IMR-90 (cell line): ENCODE results near the gene KATNAL2. TPM values are rescaled to one million over a fixed set of nuclear protein-coding genes. Genes with fewer than 3 reads are reported as not detected.

ENCODE experiments used
- ATAC-seq: fragments of 200-7000 bp; cut with Tn5 transposase; 2 replicates; pipeline ENCODE4 v1.9.1; 2020; ENCODE audit warnings: low read depth, mild to moderate bottlenecking, moderate library complexity
- BruUV-seq: library from RNA; stranded (reverse); fragments of 400-500 nt; replicated peaks from 2 replicates; lab custom pipeline; 2021; lab: Mats Ljungman, UMichigan
- CTCF ChIA-PET: fragments of 300-600 bp; formaldehyde crosslinking; extraction: SDS; loops from one replicate; lab custom pipeline; 2021; ENCODE audit warnings: antibody characterized with exemption; lab: Yijun Ruan, JAX
- POLR2A ChIA-PET: fragments of 300-600 bp; sonication (Branson Sonifier 250); formaldehyde crosslinking; loops from one replicate; lab custom pipeline; 2022; ENCODE audit warnings: antibody characterized with exemption; ENCODE audit not compliant: unreplicated experiment; lab: Charles Lee
- DNase-seq: peaks from one replicate; pipeline ENCODE4 v3.0.0; 2013
- H2AFZ ChIP-seq: replicated peaks from 2 replicates; pipeline ENCODE3; 2013; ENCODE audit warnings: low read length, mild to moderate bottlenecking; ENCODE audit not compliant: poor library complexity
- H2AK5ac ChIP-seq: 2 replicates; pipeline ENCODE4 v1.6.1; 2013; ENCODE audit warnings: low read depth, low read length, inconsistent platforms
- H2AK9ac ChIP-seq: replicated peaks from 2 replicates; pipeline ENCODE3; 2013; ENCODE audit warnings: mild to moderate bottlenecking, low read depth, low read length, moderate library complexity; ENCODE audit not compliant: poor library complexity
- H2BK120ac ChIP-seq: 2 replicates; pipeline ENCODE4 v1.6.1; 2013; ENCODE audit warnings: low read depth, low read length, inconsistent platforms
- H2BK15ac ChIP-seq: 3 replicates; pipeline ENCODE4 v1.6.1; 2013; ENCODE audit warnings: low read depth, low read length, inconsistent platforms
- H2BK20ac ChIP-seq: 2 replicates; pipeline ENCODE4 v1.6.1; 2013; ENCODE audit warnings: low read depth, mild to moderate bottlenecking, inconsistent platforms, low read length, moderate library complexity
- H2BK5ac ChIP-seq: 2 replicates; pipeline ENCODE4 v1.6.1; 2013; ENCODE audit warnings: mild to moderate bottlenecking, low read depth, low read length, inconsistent platforms; ENCODE audit not compliant: poor library complexity, severe bottlenecking
- H3K14ac ChIP-seq: replicated peaks from 2 replicates; pipeline ENCODE4 v1.6.1; 2013; ENCODE audit warnings: low read depth, low read length, inconsistent platforms
- H3K18ac ChIP-seq: 2 replicates; pipeline ENCODE4 v1.6.1; 2013; ENCODE audit warnings: low read depth, low read length, control low read depth
- H3K23ac ChIP-seq: 2 replicates; pipeline ENCODE4 v1.6.1; 2013; ENCODE audit warnings: low read depth, low read length, inconsistent platforms
- H3K27ac ChIP-seq: 2 replicates; pipeline ENCODE4 v1.5.1; 2013; ENCODE audit warnings: mild to moderate bottlenecking, control low read depth, low read length; ENCODE audit not compliant: insufficient read depth
- H3K27me3 ChIP-seq: 2 replicates; pipeline ENCODE4 v1.6.1; 2013; ENCODE audit warnings: low read length; ENCODE audit not compliant: control insufficient read depth, insufficient read depth
- H3K36me3 ChIP-seq: 2 replicates; pipeline ENCODE4 v1.6.1; 2013; ENCODE audit warnings: low read length, mixed read lengths; ENCODE audit not compliant: control insufficient read depth, insufficient read depth
- H3K4ac ChIP-seq: 2 replicates; pipeline ENCODE4 v1.6.1; 2013; ENCODE audit warnings: low read depth, low read length, inconsistent platforms
- H3K4me1 ChIP-seq: 2 replicates; pipeline ENCODE4 v1.6.1; 2013; ENCODE audit warnings: low read length, mixed read lengths; ENCODE audit not compliant: control insufficient read depth, insufficient read depth
- H3K4me2 ChIP-seq: 2 replicates; pipeline ENCODE4 v1.6.1; 2013; ENCODE audit warnings: low read depth, mild to moderate bottlenecking, control low read depth, low read length, moderate library complexity
- H3K4me3 ChIP-seq: 2 replicates; pipeline ENCODE4 v1.5.1; 2013; ENCODE audit warnings: low read depth, mild to moderate bottlenecking, control low read depth, low read length, moderate library complexity; ENCODE audit not compliant: insufficient read depth
- H3K56ac ChIP-seq: 2 replicates; pipeline ENCODE4 v1.6.1; 2013; ENCODE audit warnings: low read length, inconsistent platforms; ENCODE audit not compliant: insufficient read depth; ENCODE audit errors: extremely low read depth
- H3K79me1 ChIP-seq, 2 experiments: 2 replicates each; pipeline ENCODE4 v1.6.1; 2013; ENCODE audit warnings: low read length in 2 of 2, inconsistent platforms in 1 of 2, low read depth in 1 of 2
- H3K9ac ChIP-seq: 2 replicates; pipeline ENCODE4 v1.6.1; 2013; ENCODE audit warnings: low read depth, low read length, control low read depth
- H3K9me1 ChIP-seq: 2 replicates; pipeline ENCODE4 v1.6.1; 2013; ENCODE audit warnings: low read length, inconsistent platforms; ENCODE audit not compliant: insufficient read depth
- H3K9me3 ChIP-seq: 2 replicates; pipeline ENCODE4 v1.6.1; 2013; ENCODE audit warnings: low read length; ENCODE audit not compliant: control insufficient read depth, insufficient read depth
- H4K20me1 ChIP-seq: 2 replicates; pipeline ENCODE4 v1.6.1; 2013; ENCODE audit warnings: low read length, inconsistent platforms; ENCODE audit not compliant: insufficient read depth
- H4K5ac ChIP-seq: 2 replicates; pipeline ENCODE4 v1.6.1; 2013; ENCODE audit warnings: mild to moderate bottlenecking, low read depth, low read length, control low read depth
- H4K8ac ChIP-seq, 2 experiments: 2 replicates each; pipeline ENCODE4 v1.6.1; 2013; ENCODE audit warnings: low read depth in 2 of 2, low read length in 2 of 2, control low read depth in 1 of 2, inconsistent platforms in 1 of 2
- H4K91ac ChIP-seq: 2 replicates; pipeline ENCODE4 v1.6.1; 2013; ENCODE audit warnings: low read depth, low read length, inconsistent platforms; ENCODE audit not compliant: insufficient read depth
- CEBPB ChIP-seq: IDR thresholded peaks from 2 replicates; pipeline ENCODE4 v1.6.1; 2012; ENCODE audit warnings: low read depth, low read length, improper control_type of control experiment
- ELK1 ChIP-seq: fragments of 150-350 bp; IDR thresholded peaks from 2 replicates; pipeline ENCODE4 v1.6.1; 2016; ENCODE audit warnings: low read depth, mild to moderate bottlenecking, low read length, moderate library complexity, borderline replicate concordance
- FOS ChIP-seq: fragments of 150-350 bp; IDR thresholded peaks from 2 replicates; pipeline ENCODE4 v1.6.1; 2016; ENCODE audit warnings: low read depth, low read length
- MAFK ChIP-seq: IDR thresholded peaks from 2 replicates; pipeline ENCODE4 v1.6.1; 2012; ENCODE audit warnings: low read depth, low read length, improper control_type of control experiment
- MAZ ChIP-seq: IDR thresholded peaks from 2 replicates; pipeline ENCODE4 v1.6.1; 2012; ENCODE audit warnings: low read depth, mild to moderate bottlenecking, low read length, improper control_type of control experiment, moderate library complexity, borderline replicate concordance
- MXI1 ChIP-seq: IDR thresholded peaks from 2 replicates; pipeline ENCODE4 v1.6.1; 2012; ENCODE audit warnings: low read depth, mild to moderate bottlenecking, low read length, moderate library complexity, borderline replicate concordance
- NFE2L2 ChIP-seq: fragments of 150-350 bp; IDR thresholded peaks from 2 replicates; pipeline ENCODE4 v1.6.1; 2016; ENCODE audit warnings: low read depth, mild to moderate bottlenecking, low read length
- POLR2A ChIP-seq: IDR thresholded peaks from 2 replicates; pipeline ENCODE4 v1.6.1; 2012; ENCODE audit warnings: mild to moderate bottlenecking, low read depth, low read length
- RAD21 ChIP-seq: IDR thresholded peaks from 2 replicates; pipeline ENCODE4 v1.6.1; 2012; ENCODE audit warnings: low read length, improper control_type of control experiment
- RCOR1 ChIP-seq: IDR thresholded peaks from 2 replicates; pipeline ENCODE4 v1.6.1; 2012; ENCODE audit warnings: mild to moderate bottlenecking, low read length, improper control_type of control experiment; ENCODE audit not compliant: insufficient replicate concordance
- RFX5 ChIP-seq: IDR thresholded peaks from 2 replicates; pipeline ENCODE4 v1.8.0; 2012; ENCODE audit warnings: low read depth, mild to moderate bottlenecking, low read length, moderate library complexity
- SMC3 ChIP-seq: fragments of 150-350 bp; IDR thresholded peaks from 2 replicates; pipeline ENCODE4 v1.6.1; 2016; ENCODE audit warnings: low read depth, mild to moderate bottlenecking, antibody characterized with exemption, low read length, moderate library complexity
- USF2 ChIP-seq: fragments of 150-350 bp; IDR thresholded peaks from 2 replicates; pipeline ENCODE4 v1.6.1; 2017; ENCODE audit warnings: mild to moderate bottlenecking, antibody characterized with exemption, low read length, low read depth
- WGBS, 2 experiments: methylation state at CpG; one replicate each; pipeline versions ENCODE4 v1.1.5 to v1.1.7; 2013; ENCODE audit warnings: missing lambda C conversion rate in 2 of 2; ENCODE audit not compliant: insufficient read length in 1 of 2; ENCODE audit errors: extremely low coverage in 2 of 2; 5-methylcytosine and 5-hydroxymethylcytosine counted together
- dilution Hi-C: fragments of 300-500 bp; cut with HindIII; formaldehyde crosslinking; loops from one replicate; pipeline ENCODE4 v1.14.3; 2018; ENCODE audit warnings: low sequenced_read_pairs; ENCODE audit not compliant: unreplicated experiment
- in situ Hi-C: fragments of 300-500 bp; cut with MboI; formaldehyde crosslinking; loops from 3 replicates; pipeline ENCODE4 v1.14.3; 2019; ENCODE audit warnings: low sequenced_read_pairs, inconsistent platforms, mixed read lengths
- intact Hi-C: fragments of 100-400 bp; cut with micrococcal nuclease; formaldehyde crosslinking; loops from 2 replicates; pipeline ENCODE4 v1.10.0; 2022
- polyA plus RNA-seq, 3 experiments: library from polyadenylated mRNA; depleted of rRNA; stranded (reverse); fragments of >200 nt; gene quantifications; 2 replicates each; pipeline ENCODE4 v1.2.3, GENCODE V29; 2012; ENCODE audit warnings: low replicate concordance in 1 of 3
- total RNA-seq: library from RNA; depleted of rRNA; stranded (reverse); fragments of >200 nt; gene quantifications from 2 replicates; pipeline ENCODE4 v1.2.3, GENCODE V29; 2012

Gene KATNAL2
- total and polyA plus RNA-seq, 2 of the 4 experiments (the other 2 are of a cell fraction), result 0.90 to 2.3 TPM

- Histone ChIP-seq H3K4ac (no peak overlapping the region), H4K91ac (no peak overlapping the region), H2AK9ac (no peak overlapping the region), H3K56ac (no peak overlapping the region), H3K4me1 (no peaks in the 10 kb centered on the region), H4K5ac (no peak overlapping the region), H3K27ac (no peak overlapping the region), H3K27me3 (no peaks in the 10 kb centered on the region), H2BK120ac (no peak overlapping the region), H3K18ac (no peak overlapping the region), H3K9ac (no peak overlapping the region), H3K9me1 (no peaks in the 10 kb centered on the region), H2BK5ac (no peak overlapping the region), H2BK15ac (no peak overlapping the region), H2BK20ac (no peak overlapping the region), H4K20me1 (peaks cover 12% of the 10 kb centered on the region), H3K9me3 (peaks cover 4% of the 10 kb centered on the region), H4K8ac (no peak overlapping the region), H2AFZ (no peak overlapping the region), H3K23ac (no peak overlapping the region), H2AK5ac (no peak overlapping the region), H3K36me3 (peaks cover 8% of the 10 kb centered on the region), H3K14ac (no peak overlapping the region), H3K4me3 (no peak overlapping the region), H3K4me2 (no peak overlapping the region), H3K79me1 (peaks cover 13 to 25% of the 10 kb centered on the region in 2 experiments)
- dilution Hi-C loops (no loop called here), in situ Hi-C loops (no loop called here), intact Hi-C loops (no loop called here)
- ATAC-seq, result no peak
- TF ChIP-seq FOS (no peak), SMC3 (no peak), ELK1 (no peak), MAFK (no peak), NFE2L2 (no peak), POLR2A (no peak), MAZ (no peak), MXI1 (no peak), RAD21 (no peak), USF2 (no peak), RFX5 (no peak), RCOR1 (no peak), CEBPB (no peak)
- BruUV-seq, result no TSS peak
- ChIA-PET POLR2A (no interaction called here), CTCF (interaction anchor here (0.6 kb wide), 1 partner anchor 1038 kb away, joined by 3 read pairs; no protein-coding TSS in a partner anchor)
- WGBS, 2 experiments, result no CpG with 5 or more reads among the region's 3 CpGs
- no peak for DNase-seq
Measured at GRCh38 chr18:46891742-46892214, 25.6 kb upstream of the KATNAL2 start.
